CD4-positive, alpha-beta T cell treated with Interleukin-4 for 4 hours (primary cell): Measurements from ENCODE around the gene NIPAL3.

Source experiments
- DNase-seq: peaks from one replicate; pipeline ENCODE4 v3.0.0-alpha.2; 2020

The NIPAL3 gene

GRCh38 chr1:24463776-24464735 lies 48.5 kb downstream of the NIPAL3 start:
- no peak for DNase-seq

GRCh38 chr1:24465099-24465498 lies 49.5 kb downstream of the NIPAL3 start:
- no peak for DNase-seq

GRCh38 chr1:24465638-24466037 lies 50.0 kb downstream of the NIPAL3 start:
- no peak for DNase-seq

GRCh38 chr1:24468685-24469316 lies 53.2 kb downstream of the NIPAL3 start:
- no peak for DNase-seq

- DNase-seq: no peak
Observed at GRCh38 chr1:24470592-24470991, 55.0 kb downstream of the NIPAL3 start.

- DNase-seq: no peak
Observed at GRCh38 chr1:24472527-24473251, 57.1 kb downstream of the NIPAL3 start.

GRCh38 chr1:24474193-24474592 lies 58.6 kb downstream of the NIPAL3 start:
- no peak for DNase-seq

- no peak for DNase-seq
Observed at GRCh38 chr1:24475700-24476099, 60.1 kb downstream of the NIPAL3 start.

- DNase-seq: no peak
Observed at GRCh38 chr1:24476571-24476970, 61.0 kb downstream of the NIPAL3 start.

- no peak for DNase-seq
Observed at GRCh38 chr1:24477309-24477708, 61.7 kb downstream of the NIPAL3 start.

- peak; percentile 68 for DNase-seq
Observed at GRCh38 chr1:24481101-24481500, 65.5 kb downstream of the NIPAL3 start.

GRCh38 chr1:24481843-24482610 lies 66.4 kb downstream of the NIPAL3 start:
- peak; percentile 80 for DNase-seq

- DNase-seq: peak; percentile 50
Observed at GRCh38 chr1:24483441-24483840, 67.8 kb downstream of the NIPAL3 start.

- no peak for DNase-seq
Observed at GRCh38 chr1:24484199-24484598, 68.6 kb downstream of the NIPAL3 start.

- peak; percentile 53 for DNase-seq
Observed at GRCh38 chr1:24486331-24487065, 70.9 kb downstream of the NIPAL3 start.

GRCh38 chr1:24487455-24487854 lies 71.9 kb downstream of the NIPAL3 start:
- DNase-seq: no peak

- DNase-seq: peak; percentile 81
Observed at GRCh38 chr1:24488159-24488558, 72.6 kb downstream of the NIPAL3 start.

GRCh38 chr1:24489674-24490073 lies 74.1 kb downstream of the NIPAL3 start:
- DNase-seq: no peak

GRCh38 chr1:24490101-24490781 lies 74.6 kb downstream of the NIPAL3 start:
- DNase-seq: no peak

- no peak for DNase-seq
Observed at GRCh38 chr1:24491577-24492360, 76.2 kb downstream of the NIPAL3 start.
